K562 (cell line): ENCODE measurements around the gene RHBDF2. TPM values are rescaled to one million over a fixed set of nuclear protein-coding genes. Genes with fewer than 3 reads are reported as not detected.

ENCODE experiments used
- ATAC-seq: fragments of 200-7000 bp; cut with Tn5 transposase; 3 replicates; pipeline ENCODE4 v1.9.1; 2020; ENCODE audit warnings: moderate library complexity
- BruUV-seq: library from RNA; stranded (reverse); fragments of 400-500 nt; replicated peaks from 2 replicates; lab custom pipeline; 2021; lab: Mats Ljungman, UMichigan
- CTCF ChIA-PET: fragments of 300-600 bp; formaldehyde crosslinking; extraction: SDS; loops from one replicate; lab custom pipeline; 2021; ENCODE audit warnings: low intra/inter-chr PET ratio; lab: Yijun Ruan, JAX
- POLR2A ChIA-PET: fragments of 300-600, 350-650 bp; sonication (Branson Sonifier 250); formaldehyde crosslinking; extraction: SDS; loops from one replicate; lab custom pipeline; 2021; ENCODE audit warnings: antibody characterized with exemption, inconsistent platforms; lab: Yijun Ruan, JAX
- DNase-seq, 4 experiments: peaks; one replicate each; pipeline versions ENCODE4 v3.0.0 to v3.0.0-alpha.2; 2011 to 2018; ENCODE audit warnings: low spot score in 3 of 4, mixed read lengths in 3 of 4; ENCODE audit errors: extremely low read depth in 1 of 4
- FAIRE-seq: peaks from 2 replicates; lab custom pipeline; 2011; peaks lifted over from hg19 to GRCh38; lab: Jason Lieb, UNC
- H2AFZ ChIP-seq: 2 replicates; pipeline ENCODE4 v1.6.0; 2011; ENCODE audit warnings: low read depth, low read length, control low read depth, inconsistent platforms
- H3K27ac ChIP-seq: fragments of 200-600 bp; 3 replicates; pipeline ENCODE4 v1.8.0; 2011; ENCODE audit warnings: low read depth, mild to moderate bottlenecking, control low read depth, inconsistent platforms, low read length, moderate library complexity, mixed read lengths; ENCODE audit errors: extremely low read depth
- H3K27me3 ChIP-seq, 2 experiments: fragments of 300-600 bp in 1 of 2; 2 replicates in 1 of 2; 3 replicates in 1 of 2; pipeline versions ENCODE4 v1.6.0 to v1.8.0; 2011; ENCODE audit warnings: inconsistent platforms in 2 of 2, low read length in 2 of 2, mild to moderate bottlenecking in 1 of 2, mixed read lengths in 1 of 2, moderate library complexity in 1 of 2; ENCODE audit not compliant: control insufficient read depth in 2 of 2, insufficient read depth in 2 of 2
- H3K36me3 ChIP-seq: fragments of 300-600 bp; 3 replicates; pipeline ENCODE4 v1.8.0; 2011; ENCODE audit warnings: mild to moderate bottlenecking, low read length, inconsistent platforms; ENCODE audit not compliant: control insufficient read depth, insufficient read depth
- H3K4me1 ChIP-seq, 2 experiments: fragments of 200-600 bp in 1 of 2; replicated peaks in 1 of 2; 2 replicates in 1 of 2; 3 replicates in 1 of 2; pipeline versions ENCODE4 v1.5.1 to v1.8.0; 2011; ENCODE audit warnings: inconsistent platforms in 2 of 2, low read length in 2 of 2, mild to moderate bottlenecking in 1 of 2, mixed read lengths in 1 of 2, moderate library complexity in 1 of 2; ENCODE audit not compliant: control insufficient read depth in 2 of 2, insufficient read depth in 2 of 2
- H3K4me2 ChIP-seq: 2 replicates; pipeline ENCODE4 v1.6.1; 2011; ENCODE audit warnings: low read length, control low read depth, inconsistent platforms, mixed read lengths; ENCODE audit not compliant: insufficient read depth
- H3K4me3 ChIP-seq: fragments of 200-600 bp; sonication (generic), shearing (Covaris generic); 2 replicates; pipeline ENCODE4 v1.5.1; 2016; ENCODE audit warnings: control low read depth, inconsistent platforms
- H3K79me2 ChIP-seq: fragments of 200-600 bp; 3 replicates; pipeline ENCODE4 v1.8.0; 2011; ENCODE audit warnings: low read length, inconsistent platforms; ENCODE audit not compliant: control insufficient read depth, insufficient read depth
- H3K9ac ChIP-seq, 2 experiments: 2 replicates each; pipeline versions ENCODE4 v1.6.0 to v1.6.1; 2011; ENCODE audit warnings: low read depth in 2 of 2, low read length in 2 of 2, control low read depth in 1 of 2, inconsistent platforms in 1 of 2, mild to moderate bottlenecking in 1 of 2, mixed read lengths in 1 of 2; ENCODE audit not compliant: insufficient read depth in 1 of 2
- H3K9me1 ChIP-seq: one replicate; pipeline ENCODE4 v1.6.0; 2011; ENCODE audit warnings: inconsistent platforms, mild to moderate bottlenecking, low read length, moderate library complexity; ENCODE audit not compliant: control insufficient read depth, insufficient read depth
- H3K9me3 ChIP-seq: replicated peaks from 2 replicates; pipeline ENCODE4 v1.5.1; 2011; ENCODE audit warnings: low read depth, low read length, inconsistent platforms; ENCODE audit not compliant: control insufficient read depth, insufficient read depth
- H4K20me1 ChIP-seq: replicated peaks from 2 replicates; pipeline ENCODE4 v1.6.1; 2011; ENCODE audit warnings: low read length, inconsistent platforms, mixed read lengths; ENCODE audit not compliant: control insufficient read depth, insufficient read depth
- BHLHE40 ChIP-seq: IDR thresholded peaks from 2 replicates; pipeline ENCODE4 v1.6.1; 2011; ENCODE audit warnings: low read length, improper control_type of control experiment
- CSDE1 ChIP-seq, 2 experiments: fragments of 450-650 bp; IDR thresholded peaks; 2 replicates each; pipeline ENCODE4 v1.6.1; 2016; ENCODE audit warnings: mild to moderate bottlenecking in 1 of 2
- ESRRA ChIP-seq: fragments of 450-650 bp; IDR thresholded peaks from 2 replicates; pipeline ENCODE4 v1.6.1; 2014; ENCODE audit warnings: low read depth, mild to moderate bottlenecking, moderate library complexity, borderline replicate concordance
- HMBOX1 ChIP-seq: sonication (generic); IDR thresholded peaks from 2 replicates; pipeline ENCODE4 v1.6.1; 2016
- MLLT1 ChIP-seq, 2 experiments: fragments of 450-650 bp; IDR thresholded peaks; 2 replicates each; pipeline ENCODE4 v1.6.1; 2016
- MYC ChIP-seq, 2 experiments: fragments of 250-450 bp in 1 of 2; sonication (Bioruptor Pico) in 1 of 2; IDR thresholded peaks; 2 replicates each; pipeline versions ENCODE4 v1.5.1 to v1.6.1; 2012 to 2021; ENCODE audit warnings: low read depth in 2 of 2, borderline replicate concordance in 1 of 2, improper control_type of control experiment in 1 of 2, low read length in 1 of 2, mild to moderate bottlenecking in 1 of 2, moderate library complexity in 1 of 2
- NCOA2 ChIP-seq, 2 experiments: fragments of 450-650 bp; IDR thresholded peaks; 2 replicates each; pipeline ENCODE4 v1.6.1; 2018; ENCODE audit warnings: mild to moderate bottlenecking in 2 of 2, moderate library complexity in 1 of 2; ENCODE audit not compliant: partially characterized antibody in 2 of 2
- NFIX ChIP-seq: fragments of 250-450 bp; sonication (Bioruptor Pico); IDR thresholded peaks from 2 replicates; pipeline ENCODE4 v1.4.0; 2020; ENCODE audit warnings: low read depth, mild to moderate bottlenecking, moderate library complexity
- NRF1 ChIP-seq, 2 experiments: fragments of 450-650 bp; IDR thresholded peaks in 1 of 2; conservative IDR thresholded peaks in 1 of 2; 2 replicates each; pipeline ENCODE4 v1.6.1; 2014; ENCODE audit warnings: mild to moderate bottlenecking in 2 of 2
- PRMT5 ChIP-seq: sonication (generic); formaldehyde crosslinking; IDR thresholded peaks from 2 replicates; pipeline ENCODE4 v1.5.0; 2020; ENCODE audit warnings: missing genetic modification reagents
- PURB ChIP-seq: sonication (generic); formaldehyde crosslinking; IDR thresholded peaks from 2 replicates; pipeline ENCODE4 v1.9.0; 2021; ENCODE audit warnings: low read depth, mild to moderate bottlenecking, missing genetic modification reagents
- RBFOX2 ChIP-seq: fragments of 200-400 bp; formaldehyde crosslinking; IDR thresholded peaks from 2 replicates; pipeline ENCODE4 v1.6.1; 2017; ENCODE audit warnings: low read depth, mild to moderate bottlenecking, low read length, moderate library complexity
- RHOXF2B ChIP-seq: fragments of 250-450 bp; sonication (Bioruptor Pico); conservative IDR thresholded peaks from 2 replicates; pipeline ENCODE4 v1.5.1; 2021
- SNIP1 ChIP-seq: fragments of 450-650 bp; IDR thresholded peaks from 2 replicates; pipeline ENCODE4 v1.7.1; 2017; ENCODE audit warnings: low read depth, mild to moderate bottlenecking
- ZNF146 ChIP-seq: IDR thresholded peaks from one replicate; pipeline ENCODE4 v1.6.1; 2018; ENCODE audit warnings: missing compliant biosample characterization; ENCODE audit not compliant: unreplicated experiment
- ZNF224 ChIP-seq: sonication (generic); formaldehyde crosslinking; IDR thresholded peaks from 2 replicates; pipeline ENCODE4 v1.8.0; 2022; ENCODE audit warnings: mild to moderate bottlenecking, missing genetic modification reagents
- ZNF445 ChIP-seq: fragments of 250-450 bp; sonication (Bioruptor Pico); IDR thresholded peaks from 2 replicates; pipeline ENCODE4 v1.4.0; 2020; ENCODE audit warnings: low read depth, mild to moderate bottlenecking, moderate library complexity
- ZNF76 ChIP-seq: fragments of 250-450 bp; sonication (Bioruptor Pico); IDR thresholded peaks from 2 replicates; pipeline ENCODE4 v1.4.0; 2020; ENCODE audit warnings: mild to moderate bottlenecking, moderate library complexity, borderline replicate concordance
- WGBS: fragments of 100-300 bp; shearing (Covaris generic); methylation state at CpG from one replicate; pipeline ENCODE4 v1.1.6; 2016; ENCODE audit warnings: low coverage, mixed read lengths; ENCODE audit not compliant: insufficient coverage; ENCODE audit errors: missing lambda C conversion rate; 5-methylcytosine and 5-hydroxymethylcytosine counted together
- in situ Hi-C: fragments of 300-500 bp; cut with MboI; formaldehyde crosslinking; loops from 4 replicates; pipeline ENCODE4 v1.15.0; 2018; ENCODE audit warnings: inconsistent platforms, mixed read lengths
- intact Hi-C: fragments of 100-400 bp; cut with micrococcal nuclease; formaldehyde crosslinking; loops from 2 replicates; pipeline ENCODE4 v1.14.2; 2022
- polyA plus RNA-seq, 8 experiments: library from polyadenylated mRNA; depleted of rRNA in 4 of 8; stranded (reverse) in 5 of 8; unstranded in 3 of 8; fragments of >200 nt; fragmentation: Nextera tagmentation in 2 of 8; fragmentation: Illumina TruSeq in 1 of 8; extraction: Ambion mirVana in 2 of 8; extraction: Trizol in 1 of 8; gene quantifications; 2 replicates each; pipeline versions ENCODE4 v1.2.1 to v1.2.3, GENCODE V29; 2011 to 2014; ENCODE audit warnings: inconsistent platforms in 1 of 8, missing spikeins in 1 of 8
- total RNA-seq, 7 experiments: library from RNA; depleted of rRNA in 6 of 7; stranded (reverse); fragments of >200 nt in 6 of 7; fragmentation: Illumina TruSeq in 2 of 7; extraction: Trizol in 2 of 7; gene quantifications; 2 replicates each; pipeline versions ENCODE4 v1.2.1 to v1.2.3, GENCODE V29; 2011 to 2021; ENCODE audit warnings: low replicate concordance in 1 of 7

Gene RHBDF2
- total and polyA plus RNA-seq, 9 of the 15 experiments (the other 6 are each of a cell fraction or from before 2014, with no cell fraction given), result 0.04 to 2.8 (median 1.1) TPM

DNA sequence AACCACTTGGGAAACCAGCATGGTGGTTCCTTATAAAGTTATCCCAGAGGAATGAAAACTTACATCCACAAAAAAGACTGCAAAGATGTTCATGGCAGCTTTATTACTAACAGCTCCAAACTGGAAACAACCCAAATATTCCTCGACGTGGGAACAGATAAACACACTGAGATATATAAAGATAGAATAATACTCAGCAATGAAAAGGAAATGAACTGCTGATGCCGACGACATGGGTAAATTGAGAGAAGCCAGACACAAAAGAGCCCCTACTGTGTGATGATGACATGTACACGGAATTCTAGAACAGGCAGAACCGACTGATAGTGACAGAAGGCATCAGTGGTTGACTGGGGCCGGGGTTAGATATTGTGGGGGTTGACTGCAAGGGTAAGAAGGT is 48.3 kb upstream of the RHBDF2 start:
- no peaks in the 10 kb centered on the region for H4K20me1 ChIP-seq
- H3K4me2 ChIP-seq, result no peak overlapping the region
- H3K9me1 ChIP-seq, result no peaks in the 10 kb centered on the region
- H3K4me1 ChIP-seq, result peaks cover 0 to 23% of the 10 kb centered on the region in 2 experiments; a peak in 3 of 5 replicates
- no peak overlapping the region for H2AFZ ChIP-seq
- intact Hi-C loops (loop anchor here (5.0 kb wide), 1 partner anchor 42 kb away; no protein-coding TSS in a partner anchor), in situ Hi-C loops (no loop called here)
- H3K9ac ChIP-seq, result no peak overlapping the region
- H3K36me3 ChIP-seq, result no peaks in the 10 kb centered on the region
- ChIA-PET CTCF (no interaction called here), POLR2A (interaction anchor here (0.6 to 1.0 kb wide), 5 partner anchors 8 to 132 kb away, joined by 3 to 5 read pairs (median 3); no protein-coding TSS in a partner anchor)
- no TSS peak for BruUV-seq
- no peak overlapping the region for H3K27ac ChIP-seq
- DNase-seq (no peak), FAIRE-seq (no peak), ATAC-seq (no peak)
- H3K9me3 ChIP-seq, result no peaks in the 10 kb centered on the region
- 23% methylated on average over 7 of the region's 7 CpGs for WGBS
- H3K27me3 ChIP-seq, result no peaks in the 10 kb centered on the region
- no peaks in the 10 kb centered on the region for H3K79me2 ChIP-seq
- TF ChIP-seq NRF1 (conservative IDR thresholded peaks at IDR 0.05 in 1 of 2, IDR thresholded peaks at IDR 0.05 in 1 of 2) (no peak), PURB (CRISPR knock-in tag) (no peak), RBFOX2 (no peak), HMBOX1 (no peak), ZNF445 (CRISPR knock-in tag) (no peak), BHLHE40 (no peak), NFIX (CRISPR knock-in tag) (no peak), SNIP1 (no peak), ZNF76 (CRISPR knock-in tag) (no peak), CSDE1 (IDR thresholded peaks at IDR 0.05) (no peak), PRMT5 (CRISPR knock-in tag) (no peak), MYC (IDR thresholded peaks at IDR 0.05; ENCODE audit: low read depth, low read length) (no peak), MYC (CRISPR knock-in tag; IDR thresholded peaks at IDR 0.05; ENCODE audit: borderline replicate concordance, low read depth) (no peak), MLLT1 (IDR thresholded peaks at IDR 0.05) (no peak), NCOA2 (IDR thresholded peaks at IDR 0.05; ENCODE audit: partially characterized antibody in 2 of 2) (no peak), ZNF224 (CRISPR knock-in tag) (no peak), ZNF146 (CRISPR knock-in tag) (no peak), ESRRA (no peak), RHOXF2B (CRISPR knock-in tag) (no peak)
- H3K4me3 ChIP-seq, result no peak overlapping the region
